Renal cortical epithelial cell (primary cell): Measurements from ENCODE around the gene GPRC5A. TPM values are rescaled to one million over a fixed set of nuclear protein-coding genes. Genes with fewer than 3 reads are reported as not detected.
"Not testable (repeated sequence)": the region's sequence is repeated elsewhere in the genome, so short reads cannot be mapped to it uniquely, and the experiment has no call there.

Experiments
- DNase-seq: peaks from one replicate; pipeline ENCODE4 v3.0.0-alpha.2; 2011; ENCODE audit warnings: low read depth
- total RNA-seq: library from RNA; depleted of rRNA; stranded (reverse); fragments of >200 nt; gene quantifications from 2 replicates; pipeline ENCODE4 v1.2.3, GENCODE V29; 2014

GPRC5A gene
- total RNA-seq = 55.9 and 101 TPM in 2 replicates

- DNase-seq = peak; percentile 90
Measured at GRCh38 chr12:12891080-12891880, at the start of gene GPRC5A. TSS of gene GPRC5A (plus strand) at chr12:12891562. CDS start at chr12:12908250, 16,688 bp downstream.

GRCh38 chr12:12845794-12846243 lies 45.5 kb upstream of the GPRC5A start:
- DNase-seq = no peak

- not testable (repeated sequence) for DNase-seq
Measured at GRCh38 chr12:12846780-12847179, 44.6 kb upstream of the GPRC5A start.

GRCh38 chr12:12853435-12853834 lies 37.9 kb upstream of the GPRC5A start:
- no peak for DNase-seq

- no peak for DNase-seq
Measured at GRCh38 chr12:12859690-12860089, 31.7 kb upstream of the GPRC5A start.

- no peak for DNase-seq
Measured at GRCh38 chr12:12864243-12864642, 27.1 kb upstream of the GPRC5A start.

- DNase-seq = no peak
Measured at GRCh38 chr12:12868477-12869235, 22.7 kb upstream of the GPRC5A start.

GRCh38 chr12:12870465-12870864 lies 20.9 kb upstream of the GPRC5A start:
- peak; percentile 96 for DNase-seq

- DNase-seq = no peak
Measured at GRCh38 chr12:12871587-12872138, 19.7 kb upstream of the GPRC5A start.

- DNase-seq = peak; percentile 95
Measured at GRCh38 chr12:12872139-12872933, 19.0 kb upstream of the GPRC5A start.

- DNase-seq = peak; percentile 51
Measured at GRCh38 chr12:12872934-12873275, 18.5 kb upstream of the GPRC5A start.

- DNase-seq = no peak
Measured at GRCh38 chr12:12874029-12874428, 17.3 kb upstream of the GPRC5A start.

GRCh38 chr12:12875301-12875700 lies 16.1 kb upstream of the GPRC5A start:
- peak; percentile 37 for DNase-seq

GRCh38 chr12:12877153-12877768 lies 14.1 kb upstream of the GPRC5A start:
- DNase-seq = no peak

- peak; percentile 63 for DNase-seq
Measured at GRCh38 chr12:12877781-12878455, 13.4 kb upstream of the GPRC5A start.

- DNase-seq = no peak
Measured at GRCh38 chr12:12880537-12880936, 10.8 kb upstream of the GPRC5A start.

GRCh38 chr12:12881151-12881909 lies 10.0 kb upstream of the GPRC5A start:
- DNase-seq = peak; percentile 64

GRCh38 chr12:12882288-12882687 lies 9.1 kb upstream of the GPRC5A start:
- DNase-seq = no peak

- DNase-seq = peak; percentile 92
Measured at GRCh38 chr12:12883369-12884001, 7.9 kb upstream of the GPRC5A start.
